GM11168 (cell line): ENCODE results near the gene CLIP3.
"Not testable (repeated sequence)": the region's sequence is repeated elsewhere in the genome, so short reads cannot be mapped to it uniquely, and the experiment has no call there.

Experiments
- in situ Hi-C: fragments of 300-500 bp; cut with MboI; formaldehyde crosslinking; loops from one replicate; pipeline ENCODE4 v1.12.0; 2022; ENCODE audit warnings: low sequenced_read_pairs; ENCODE audit not compliant: unreplicated experiment

The CLIP3 gene

GRCh38 chr19:36032251-36033104 lies at the start of gene CLIP3:
CLIP3 (minus strand) TSS chr19:36032873; CDS start chr19:36032357, 516 bp downstream.
- in situ Hi-C loops = no loop called here

- in situ Hi-C loops = no loop called here
These were observed 49.2 kb upstream of the CLIP3 start for GRCh38 chr19:36081894-36082293.

- in situ Hi-C loops = no loop called here
These were observed 48.7 kb upstream of the CLIP3 start for GRCh38 chr19:36081385-36081784.

- in situ Hi-C loops = no loop called here
These were observed 46.8 kb upstream of the CLIP3 start for GRCh38 chr19:36079389-36079945.

GRCh38 chr19:36073121-36073876 lies 40.6 kb upstream of the CLIP3 start:
- in situ Hi-C loops = no loop called here

DNA sequence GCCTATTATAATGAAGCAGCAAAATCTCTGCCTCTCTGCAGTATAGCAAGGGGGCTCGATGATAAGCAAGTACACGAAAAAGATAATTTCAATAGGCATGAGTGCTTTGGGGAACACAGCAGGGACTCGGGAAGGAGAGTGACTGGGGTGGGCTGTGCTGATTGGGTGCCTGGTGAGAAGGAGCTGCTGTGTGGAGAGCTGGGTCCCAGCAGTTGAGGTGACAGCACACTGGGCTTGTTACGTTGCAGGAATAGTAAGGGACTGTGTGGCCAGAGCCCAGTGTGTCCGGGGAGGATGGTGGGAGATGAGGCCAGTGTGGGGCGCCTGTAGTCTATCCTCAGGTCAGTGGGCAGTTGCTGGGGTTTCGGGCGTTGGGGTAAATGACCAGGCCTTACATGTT lies 39.4 kb upstream of the CLIP3 start:
- in situ Hi-C loops = no loop called here

- in situ Hi-C loops = not testable (repeated sequence)
These were observed 36.3 kb upstream of the CLIP3 start for GRCh38 chr19:36068810-36069499.

DNA sequence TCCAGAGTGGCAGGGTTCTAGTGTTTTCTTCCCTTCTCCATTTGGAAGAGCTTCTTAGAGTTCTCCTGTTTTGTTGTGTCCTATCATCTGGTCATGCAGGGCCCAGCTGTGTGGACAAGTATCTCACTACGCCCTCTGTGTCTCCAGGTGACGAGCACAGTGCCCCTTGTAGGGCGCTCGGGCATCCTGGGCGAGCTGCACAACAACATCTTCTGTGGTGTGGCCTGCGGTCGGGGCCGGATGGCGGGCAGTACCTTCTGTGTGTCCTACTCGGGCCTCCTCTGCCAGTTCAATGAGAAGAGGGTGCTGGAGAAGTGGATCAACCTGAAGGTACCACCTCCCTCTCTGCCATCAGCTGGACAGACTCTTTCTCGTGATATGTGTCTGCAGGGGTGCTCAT lies 35.0 kb upstream of the CLIP3 start:
- in situ Hi-C loops = no loop called here

DNA sequence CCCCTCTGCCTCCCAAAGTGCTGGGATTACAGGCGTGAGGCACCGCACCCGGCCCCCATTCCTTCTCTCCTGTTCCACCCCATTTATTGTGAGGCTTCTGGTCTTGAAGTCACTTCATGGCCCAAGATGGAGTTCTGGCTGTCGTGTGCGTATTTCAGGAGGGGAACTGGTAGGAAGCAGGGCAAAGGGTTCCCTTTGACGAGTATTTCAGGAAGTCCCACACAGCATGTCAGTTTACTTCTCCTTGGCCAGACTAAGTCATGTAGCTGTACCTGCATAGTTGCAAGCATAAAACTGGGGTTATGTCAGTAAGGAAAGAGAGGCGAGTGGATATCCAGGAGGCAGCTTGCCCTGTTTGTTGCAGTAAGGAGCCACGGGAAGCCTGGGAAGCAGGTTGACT lies 32.2 kb upstream of the CLIP3 start:
- in situ Hi-C loops = no loop called here

DNA sequence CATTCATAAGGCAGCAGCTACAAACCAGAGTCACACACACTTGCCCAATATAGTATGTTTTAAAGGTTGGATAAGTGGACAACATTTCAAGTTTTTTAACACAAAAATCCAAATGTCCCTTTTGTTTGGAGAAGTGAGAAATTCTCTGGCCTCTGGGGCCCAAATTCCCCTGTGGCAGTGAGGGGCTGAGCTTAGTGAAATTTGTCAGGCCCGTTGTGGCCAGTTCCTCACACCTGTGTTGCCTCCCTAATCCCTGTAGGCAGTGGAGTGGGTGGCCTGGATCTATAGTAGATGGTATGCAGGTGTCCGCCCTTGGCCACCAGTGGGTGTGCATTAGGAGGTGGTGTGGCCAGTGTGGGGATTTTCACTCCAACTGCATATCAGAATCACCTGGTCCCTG lies 28.7 kb upstream of the CLIP3 start:
- in situ Hi-C loops = no loop called here

DNA sequence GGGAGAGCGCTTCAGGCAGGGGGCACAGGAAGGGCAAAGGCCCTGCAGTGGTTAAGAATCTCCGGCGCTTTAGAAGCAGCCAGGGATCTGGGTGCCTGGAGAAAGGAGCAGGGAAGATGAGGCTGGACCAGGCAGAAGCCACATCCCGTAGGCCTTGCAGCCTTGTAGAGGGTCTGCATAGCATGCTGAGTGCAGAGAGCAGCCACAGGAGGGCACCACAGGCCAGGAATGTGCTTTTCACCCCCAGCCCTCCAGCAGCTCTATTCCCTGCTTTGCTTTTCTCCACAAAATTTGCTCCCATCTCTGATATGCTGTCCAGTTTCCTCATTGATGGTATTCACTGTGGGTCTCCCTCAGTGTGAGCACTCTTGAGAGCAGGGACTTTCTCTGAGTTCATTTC lies 27.8 kb upstream of the CLIP3 start:
- in situ Hi-C loops = no loop called here

DNA sequence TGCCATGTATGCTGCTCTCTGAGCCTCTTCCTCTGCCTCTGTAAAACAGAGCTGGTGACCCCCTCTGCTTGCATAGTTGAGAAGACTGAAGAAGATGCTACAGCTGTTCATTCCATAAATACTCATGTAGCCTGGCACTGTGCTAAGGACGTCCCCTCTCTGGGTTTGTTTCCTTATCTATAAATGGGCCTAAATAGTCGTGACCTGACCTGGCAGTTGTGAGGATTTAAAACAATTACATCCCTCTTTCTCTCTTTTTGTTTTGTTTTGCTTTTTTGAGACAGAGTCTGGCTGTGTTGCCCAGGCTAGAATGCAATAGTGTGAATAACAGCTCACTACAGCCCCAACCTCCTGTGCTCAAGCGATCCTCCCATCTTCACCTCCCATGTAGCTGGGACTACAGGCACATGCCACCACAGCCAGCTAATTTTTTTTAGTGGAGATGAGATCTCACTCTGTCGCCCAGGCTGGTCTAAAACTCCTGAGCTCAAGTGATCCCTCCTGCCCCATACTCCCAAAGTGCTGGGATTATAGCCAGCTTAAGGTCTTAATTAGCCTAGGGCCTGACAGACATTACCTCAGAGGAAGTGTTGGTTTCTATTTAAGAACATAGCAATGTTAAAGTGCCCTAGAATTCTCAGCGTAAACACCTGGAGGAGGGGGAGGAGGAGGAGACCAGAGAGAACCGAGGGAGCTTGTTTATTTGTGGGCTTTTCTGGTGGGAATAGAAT lies 26.7 kb upstream of the CLIP3 start:
- in situ Hi-C loops = no loop called here

- in situ Hi-C loops = no loop called here
These were observed 26.0 kb upstream of the CLIP3 start for GRCh38 chr19:36058481-36059179.

- in situ Hi-C loops = no loop called here
These were observed 22.3 kb upstream of the CLIP3 start, which contains the start of gene WDR62 for GRCh38 chr19:36054733-36055686. WDR62 (plus strand) TSS chr19:36054897; CDS start chr19:36054972, 75 bp downstream.

- in situ Hi-C loops = no loop called here
These were observed 21.6 kb upstream of the CLIP3 start, which contains the start of gene THAP8 for GRCh38 chr19:36054119-36054732. THAP8 (minus strand) TSS chr19:36054285; CDS start chr19:36054217, 68 bp downstream.

GRCh38 chr19:36051637-36052036 lies 19.0 kb upstream of the CLIP3 start:
- in situ Hi-C loops = no loop called here

- in situ Hi-C loops = no loop called here
These were observed 18.6 kb upstream of the CLIP3 start for GRCh38 chr19:36051236-36051635.
